Measurements from ENCODE around the gene PGBD4. TPM values are rescaled to one million over a fixed set of nuclear protein-coding genes. Genes with fewer than 3 reads are reported as not detected.

The PGBD4 gene
- total and polyA plus RNA-seq, 2 donors (not counting 1 experiment from before 2014, with no cell fraction given), result 1.4 to 3.0 TPM

DNA sequence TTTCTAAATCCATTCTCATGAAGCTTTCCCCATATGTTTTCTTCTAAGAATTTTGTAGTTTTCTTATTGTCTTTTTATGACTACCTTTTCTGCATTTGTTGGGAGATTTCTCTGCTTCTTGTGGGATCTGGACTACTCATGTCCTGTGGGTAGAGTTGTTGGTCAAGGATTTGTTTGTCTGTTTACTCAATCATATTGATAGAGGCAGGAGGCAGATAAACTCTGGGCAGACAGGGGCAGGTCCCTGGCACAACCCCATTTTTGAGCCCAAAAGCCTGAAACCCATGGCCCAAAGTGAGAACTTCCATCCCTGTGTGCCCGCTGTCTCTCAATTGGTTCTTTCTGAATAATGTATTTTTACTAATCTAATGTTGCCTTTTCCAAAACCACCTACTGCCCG lies 12.3 kb downstream of the PGBD4 start:
- Histone ChIP-seq H2AFZ (ENCODE audit: low read length) (no peak overlapping the region), H3K9ac (ENCODE audit: insufficient read depth, low read length) (no peak overlapping the region), H3K27ac (ENCODE audit: insufficient read depth, low read length) (no peak overlapping the region), H4K20me1 (ENCODE audit: control insufficient read depth, extremely low read depth, insufficient read depth, low read length) (no peaks in the 10 kb centered on the region), H3K4me2 (ENCODE audit: extremely low read depth, insufficient read depth, low read length) (no peak overlapping the region), H3K27me3 (ENCODE audit: control insufficient read depth, insufficient read depth, low read length) (no peaks in the 10 kb centered on the region), H3K79me2 (ENCODE audit: control insufficient read depth, insufficient read depth, low read length) (no peaks in the 10 kb centered on the region), H3K9me3 (ENCODE audit: control insufficient read depth, insufficient read depth, low read depth, low read length) (no peaks in the 10 kb centered on the region), H3K4me3 (replicated peaks in 1 of 4; ENCODE audit: control extremely low read depth in 1 of 4, insufficient read depth in 1 of 4, low read depth in 3 of 4, low read length in 4 of 4) (no peak overlapping the region), H3K4me1 (ENCODE audit: control insufficient read depth, extremely low read depth, insufficient read depth, low read length) (no peaks in the 10 kb centered on the region), H3K36me3 (ENCODE audit: control insufficient read depth, insufficient read depth, low read length) (no peaks in the 10 kb centered on the region)
- TF ChIP-seq, protein P1, sequence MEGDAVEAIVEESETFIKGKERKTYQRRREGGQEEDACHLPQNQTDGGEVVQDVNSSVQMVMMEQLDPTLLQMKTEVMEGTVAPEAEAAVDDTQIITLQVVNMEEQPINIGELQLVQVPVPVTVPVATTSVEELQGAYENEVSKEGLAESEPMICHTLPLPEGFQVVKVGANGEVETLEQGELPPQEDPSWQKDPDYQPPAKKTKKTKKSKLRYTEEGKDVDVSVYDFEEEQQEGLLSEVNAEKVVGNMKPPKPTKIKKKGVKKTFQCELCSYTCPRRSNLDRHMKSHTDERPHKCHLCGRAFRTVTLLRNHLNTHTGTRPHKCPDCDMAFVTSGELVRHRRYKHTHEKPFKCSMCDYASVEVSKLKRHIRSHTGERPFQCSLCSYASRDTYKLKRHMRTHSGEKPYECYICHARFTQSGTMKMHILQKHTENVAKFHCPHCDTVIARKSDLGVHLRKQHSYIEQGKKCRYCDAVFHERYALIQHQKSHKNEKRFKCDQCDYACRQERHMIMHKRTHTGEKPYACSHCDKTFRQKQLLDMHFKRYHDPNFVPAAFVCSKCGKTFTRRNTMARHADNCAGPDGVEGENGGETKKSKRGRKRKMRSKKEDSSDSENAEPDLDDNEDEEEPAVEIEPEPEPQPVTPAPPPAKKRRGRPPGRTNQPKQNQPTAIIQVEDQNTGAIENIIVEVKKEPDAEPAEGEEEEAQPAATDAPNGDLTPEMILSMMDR (conservative IDR thresholded peaks at IDR 0.05 in 1 of 2, IDR thresholded peaks at IDR 0.05 in 1 of 2; ENCODE audit: low read depth in 1 of 2, low read length in 2 of 2), result no peak
- no peak for TF ChIP-seq EZH2 (IDR thresholded peaks at IDR 0.05; ENCODE audit: low read length, missing control alignments)
- DNase-seq (ENCODE audit: low read depth in 2 of 2), result no peak

DNA sequence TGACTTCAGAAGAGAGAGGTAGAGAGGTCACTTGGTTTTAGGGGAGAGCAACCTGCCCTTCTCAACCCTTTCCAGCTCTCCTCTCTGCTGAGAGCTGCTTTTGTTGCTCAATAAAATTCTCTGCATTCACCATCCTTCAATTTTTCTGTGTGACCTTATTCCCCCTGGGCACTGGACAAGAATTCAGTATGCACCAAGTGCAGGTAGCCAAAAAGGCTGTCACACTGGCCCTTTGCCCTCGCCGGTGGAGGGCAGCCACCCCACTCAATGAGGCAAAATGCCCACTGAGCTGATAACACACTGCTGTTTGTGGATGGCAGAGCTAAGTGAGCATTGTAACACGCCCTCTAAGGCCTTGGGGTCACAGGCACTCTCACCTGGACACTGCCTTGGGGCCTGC lies 12.9 kb downstream of the PGBD4 start:
- Histone ChIP-seq H4K20me1 (ENCODE audit: control insufficient read depth, extremely low read depth, insufficient read depth, low read length) (no peaks in the 10 kb centered on the region), H3K4me2 (ENCODE audit: extremely low read depth, insufficient read depth, low read length) (no peak overlapping the region), H3K27me3 (ENCODE audit: control insufficient read depth, insufficient read depth, low read length) (no peaks in the 10 kb centered on the region), H3K27ac (ENCODE audit: insufficient read depth, low read length) (no peak overlapping the region), H3K79me2 (ENCODE audit: control insufficient read depth, insufficient read depth, low read length) (no peaks in the 10 kb centered on the region), H3K9me3 (ENCODE audit: control insufficient read depth, insufficient read depth, low read depth, low read length) (no peaks in the 10 kb centered on the region), H3K9ac (ENCODE audit: insufficient read depth, low read length) (no peak overlapping the region), H2AFZ (ENCODE audit: low read length) (no peak overlapping the region), H3K4me3 (replicated peaks in 1 of 4; ENCODE audit: control extremely low read depth in 1 of 4, insufficient read depth in 1 of 4, low read depth in 3 of 4, low read length in 4 of 4) (no peak overlapping the region), H3K36me3 (ENCODE audit: control insufficient read depth, insufficient read depth, low read length) (no peaks in the 10 kb centered on the region), H3K4me1 (ENCODE audit: control insufficient read depth, extremely low read depth, insufficient read depth, low read length) (no peaks in the 10 kb centered on the region)
- no peak for DNase-seq (ENCODE audit: low read depth in 2 of 2)
- no peak for TF ChIP-seq EZH2 (IDR thresholded peaks at IDR 0.05; ENCODE audit: low read length, missing control alignments)
- TF ChIP-seq, protein P1 (conservative IDR thresholded peaks at IDR 0.05 in 1 of 2, IDR thresholded peaks at IDR 0.05 in 1 of 2; ENCODE audit: low read depth in 1 of 2, low read length in 2 of 2), result no peak

DNA sequence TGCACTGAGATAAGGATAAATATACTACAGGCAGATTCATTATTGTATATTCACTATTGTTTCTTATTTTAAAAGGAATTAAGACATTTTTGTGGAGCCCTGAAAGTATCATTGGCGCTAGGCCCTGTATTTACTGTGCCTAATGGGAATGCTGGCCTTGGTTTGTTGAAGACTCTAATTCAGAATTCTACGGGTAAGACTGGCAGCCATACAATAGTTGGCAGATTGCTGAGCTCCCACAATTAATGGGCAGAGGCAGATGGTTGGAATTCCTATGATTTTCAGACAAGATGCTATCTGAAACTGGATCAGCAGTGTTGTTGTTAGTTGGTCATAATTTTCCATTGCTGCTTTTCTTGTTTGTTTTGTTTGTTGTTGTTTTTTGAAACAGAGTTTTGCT lies 14.7 kb downstream of the PGBD4 start:
- Histone ChIP-seq H3K27ac (ENCODE audit: insufficient read depth, low read length) (no peak overlapping the region), H3K4me3 (replicated peaks in 1 of 4; ENCODE audit: control extremely low read depth in 1 of 4, insufficient read depth in 1 of 4, low read depth in 3 of 4, low read length in 4 of 4) (no peak overlapping the region), H3K4me1 (ENCODE audit: control insufficient read depth, extremely low read depth, insufficient read depth, low read length) (no peaks in the 10 kb centered on the region), H3K79me2 (ENCODE audit: control insufficient read depth, insufficient read depth, low read length) (no peaks in the 10 kb centered on the region), H3K36me3 (ENCODE audit: control insufficient read depth, insufficient read depth, low read length) (no peaks in the 10 kb centered on the region), H4K20me1 (ENCODE audit: control insufficient read depth, extremely low read depth, insufficient read depth, low read length) (no peaks in the 10 kb centered on the region), H3K4me2 (ENCODE audit: extremely low read depth, insufficient read depth, low read length) (no peak overlapping the region), H3K27me3 (ENCODE audit: control insufficient read depth, insufficient read depth, low read length) (no peaks in the 10 kb centered on the region), H3K9ac (ENCODE audit: insufficient read depth, low read length) (no peak overlapping the region), H3K9me3 (ENCODE audit: control insufficient read depth, insufficient read depth, low read depth, low read length) (no peaks in the 10 kb centered on the region), H2AFZ (ENCODE audit: low read length) (no peak overlapping the region)
- TF ChIP-seq EZH2 (IDR thresholded peaks at IDR 0.05; ENCODE audit: low read length, missing control alignments), result no peak
- TF ChIP-seq, protein P1 (conservative IDR thresholded peaks at IDR 0.05 in 1 of 2, IDR thresholded peaks at IDR 0.05 in 1 of 2; ENCODE audit: low read depth in 1 of 2, low read length in 2 of 2), result no peak
- peak in 1 of 2 donors; percentile 27 for DNase-seq (ENCODE audit: low read depth in 2 of 2)

Data from fibroblast of lung (primary cell).